Upper lobe of left lung (tissue), 4 donors: ENCODE measurements around the gene C11orf24.

Experiments
- EP300 ChIP-seq, 4 donors: sonication (generic); formaldehyde crosslinking; IDR thresholded peaks; one replicate each; pipeline ENCODE4 v1.5.1; 2017; ENCODE audit warnings: antibody characterized with exemption in 4 of 4, control low read depth in 2 of 4
- POLR2A ChIP-seq, 4 donors: fragments of 450-650 bp; IDR thresholded peaks; one replicate each; pipeline ENCODE4 v1.5.1; 2016 to 2017; ENCODE audit warnings: antibody characterized with exemption in 4 of 4, mild to moderate bottlenecking in 2 of 4
- TF ChIP-seq, protein P1 (sequence below), 6 experiments: fragments of 450-650 bp in 4 of 6; fragments of 200-600 bp in 2 of 6; sonication (generic) in 2 of 6; IDR thresholded peaks; one replicate each; pipeline ENCODE4 v1.5.1; 2016 to 2019; ENCODE audit warnings: antibody characterized with exemption in 6 of 6

DNA sequence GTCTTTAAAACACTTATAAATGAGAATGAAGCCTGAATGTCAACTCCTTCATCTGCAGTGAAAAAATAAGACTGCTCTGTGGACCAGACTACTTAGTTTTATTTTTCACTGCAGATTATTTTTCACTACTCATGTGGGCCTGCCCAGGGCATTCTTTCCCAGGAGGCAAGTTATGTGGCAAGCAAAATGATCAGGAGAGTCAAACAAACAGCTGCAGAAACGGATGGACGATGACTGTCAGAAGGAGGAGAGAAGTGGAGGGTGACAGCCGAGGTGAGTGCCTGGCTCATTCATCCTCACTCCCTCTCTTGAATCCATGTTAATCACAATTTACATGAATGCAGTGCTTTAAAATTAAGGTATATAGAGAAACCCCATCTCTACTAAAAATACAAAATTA lies 34.9 kb upstream of the C11orf24 start:
- TF ChIP-seq EP300 (IDR thresholded peaks at IDR 0.05) (no peak), POLR2A (IDR thresholded peaks at IDR 0.05) (no peak)
- TF ChIP-seq, protein P1, sequence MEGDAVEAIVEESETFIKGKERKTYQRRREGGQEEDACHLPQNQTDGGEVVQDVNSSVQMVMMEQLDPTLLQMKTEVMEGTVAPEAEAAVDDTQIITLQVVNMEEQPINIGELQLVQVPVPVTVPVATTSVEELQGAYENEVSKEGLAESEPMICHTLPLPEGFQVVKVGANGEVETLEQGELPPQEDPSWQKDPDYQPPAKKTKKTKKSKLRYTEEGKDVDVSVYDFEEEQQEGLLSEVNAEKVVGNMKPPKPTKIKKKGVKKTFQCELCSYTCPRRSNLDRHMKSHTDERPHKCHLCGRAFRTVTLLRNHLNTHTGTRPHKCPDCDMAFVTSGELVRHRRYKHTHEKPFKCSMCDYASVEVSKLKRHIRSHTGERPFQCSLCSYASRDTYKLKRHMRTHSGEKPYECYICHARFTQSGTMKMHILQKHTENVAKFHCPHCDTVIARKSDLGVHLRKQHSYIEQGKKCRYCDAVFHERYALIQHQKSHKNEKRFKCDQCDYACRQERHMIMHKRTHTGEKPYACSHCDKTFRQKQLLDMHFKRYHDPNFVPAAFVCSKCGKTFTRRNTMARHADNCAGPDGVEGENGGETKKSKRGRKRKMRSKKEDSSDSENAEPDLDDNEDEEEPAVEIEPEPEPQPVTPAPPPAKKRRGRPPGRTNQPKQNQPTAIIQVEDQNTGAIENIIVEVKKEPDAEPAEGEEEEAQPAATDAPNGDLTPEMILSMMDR (IDR thresholded peaks at IDR 0.05) = no peak
